Measurements from ENCODE around the gene PDE2A. TPM values are rescaled to one million over a fixed set of nuclear protein-coding genes. Genes with fewer than 3 reads are reported as not detected.
A peak's percentile ranks its signal among the peaks of the same experiment; 100 is the strongest.

The PDE2A gene
- total RNA-seq, 1 donor from 2014 or later: 65.9 TPM

DNA sequence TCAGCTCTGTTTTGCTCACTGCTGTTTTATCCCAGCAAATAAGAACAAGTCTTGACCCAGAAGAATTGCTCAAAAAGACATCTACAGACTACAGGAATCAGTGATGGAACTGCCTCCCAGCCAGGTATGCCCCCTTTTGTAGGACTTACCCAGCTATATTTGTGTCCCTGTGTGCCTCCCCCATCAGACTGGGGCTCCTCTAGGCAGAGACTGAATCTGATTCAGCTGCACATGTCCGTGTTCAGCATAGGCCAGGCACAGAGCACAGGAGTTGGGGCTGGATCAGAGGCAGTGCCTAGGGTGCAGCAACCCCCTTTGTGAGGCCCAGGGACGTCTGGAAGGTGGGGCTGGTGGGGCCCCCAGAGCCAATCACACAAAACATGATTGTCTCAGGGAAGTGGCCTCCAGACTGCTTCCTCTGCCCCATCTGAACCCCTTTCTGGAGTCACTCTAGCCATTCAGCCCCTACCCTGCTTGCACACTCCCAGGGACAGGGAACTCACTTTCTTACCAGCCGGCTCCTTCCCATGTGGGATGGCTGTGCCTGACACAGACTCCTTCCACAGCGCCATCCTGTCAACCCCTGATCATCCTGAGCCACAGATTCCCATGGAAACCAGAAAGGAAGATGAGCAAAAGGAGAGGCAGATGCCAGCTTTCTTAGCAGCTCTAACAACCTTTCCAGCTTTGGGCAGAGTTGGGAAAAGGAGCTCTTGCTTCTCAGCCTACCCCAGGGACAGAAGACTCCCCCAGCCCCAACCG, 24.8 kb downstream of the PDE2A start:
- Mint-ChIP-seq H3K4me1 (ENCODE audit: unreplicated experiment) (peaks cover 5% of the 10 kb centered on the region), H3K9me3 (ENCODE audit: unreplicated experiment) (no peaks in the 10 kb centered on the region), H3K4me3 (ENCODE audit: unreplicated experiment) (no peak overlapping the region), H3K27me3 (ENCODE audit: unreplicated experiment) (peaks cover 27% of the 10 kb centered on the region), H3K27ac (ENCODE audit: unreplicated experiment) (no peak overlapping the region), H3K36me3 (ENCODE audit: low read depth, unreplicated experiment) (no peaks in the 10 kb centered on the region)
- TF ChIP-seq, protein P1, sequence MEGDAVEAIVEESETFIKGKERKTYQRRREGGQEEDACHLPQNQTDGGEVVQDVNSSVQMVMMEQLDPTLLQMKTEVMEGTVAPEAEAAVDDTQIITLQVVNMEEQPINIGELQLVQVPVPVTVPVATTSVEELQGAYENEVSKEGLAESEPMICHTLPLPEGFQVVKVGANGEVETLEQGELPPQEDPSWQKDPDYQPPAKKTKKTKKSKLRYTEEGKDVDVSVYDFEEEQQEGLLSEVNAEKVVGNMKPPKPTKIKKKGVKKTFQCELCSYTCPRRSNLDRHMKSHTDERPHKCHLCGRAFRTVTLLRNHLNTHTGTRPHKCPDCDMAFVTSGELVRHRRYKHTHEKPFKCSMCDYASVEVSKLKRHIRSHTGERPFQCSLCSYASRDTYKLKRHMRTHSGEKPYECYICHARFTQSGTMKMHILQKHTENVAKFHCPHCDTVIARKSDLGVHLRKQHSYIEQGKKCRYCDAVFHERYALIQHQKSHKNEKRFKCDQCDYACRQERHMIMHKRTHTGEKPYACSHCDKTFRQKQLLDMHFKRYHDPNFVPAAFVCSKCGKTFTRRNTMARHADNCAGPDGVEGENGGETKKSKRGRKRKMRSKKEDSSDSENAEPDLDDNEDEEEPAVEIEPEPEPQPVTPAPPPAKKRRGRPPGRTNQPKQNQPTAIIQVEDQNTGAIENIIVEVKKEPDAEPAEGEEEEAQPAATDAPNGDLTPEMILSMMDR (IDR thresholded peaks at IDR 0.05; ENCODE audit: unreplicated experiment): no peak
- no peak for DNase-seq (ENCODE audit: low spot score)

DNA sequence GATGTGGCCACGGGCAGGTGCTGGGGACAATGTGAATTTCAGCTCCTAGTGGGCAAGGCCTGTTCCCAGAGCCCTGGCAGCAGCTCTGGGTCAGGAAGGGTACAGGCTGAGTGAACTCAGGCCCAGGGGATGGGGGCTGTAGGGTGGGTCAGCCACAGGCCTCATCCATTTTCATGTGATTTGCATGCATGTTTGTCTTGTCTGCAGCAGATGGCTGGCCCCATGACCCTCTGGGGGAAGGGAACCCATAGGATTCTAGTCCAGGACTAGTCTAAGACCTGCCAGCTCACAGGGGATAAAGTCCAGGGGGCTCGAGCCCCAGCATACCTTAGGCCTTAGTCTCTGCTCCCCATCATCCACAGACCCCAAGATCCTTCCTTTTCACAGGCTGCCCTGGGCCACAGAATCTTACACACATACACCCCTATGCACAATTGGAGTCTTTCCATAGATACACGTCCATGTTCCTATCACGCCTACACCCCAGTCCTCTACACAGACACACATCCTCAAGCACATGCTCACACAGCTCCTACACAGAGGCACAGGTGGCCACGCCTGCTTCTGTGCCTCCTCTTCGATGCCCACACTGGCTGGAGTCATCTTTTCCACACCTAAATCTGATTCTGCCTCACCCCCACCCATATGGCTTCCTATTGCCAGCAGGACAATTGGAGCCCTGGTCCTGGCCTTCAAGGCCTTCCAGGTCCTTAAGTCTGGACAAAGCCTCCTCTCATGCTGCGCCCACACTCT, 25.7 kb downstream of the PDE2A start:
- no peaks in the 10 kb centered on the region for H3K36me3 Mint-ChIP-seq (ENCODE audit: low read depth, unreplicated experiment)
- H3K27ac Mint-ChIP-seq (ENCODE audit: unreplicated experiment): no peak overlapping the region
- H3K4me1 Mint-ChIP-seq (ENCODE audit: unreplicated experiment): peaks cover 10% of the 10 kb centered on the region
- H3K27me3 Mint-ChIP-seq (ENCODE audit: unreplicated experiment): peaks cover 26% of the 10 kb centered on the region
- no peak for DNase-seq (ENCODE audit: low spot score)
- TF ChIP-seq, protein P1 (IDR thresholded peaks at IDR 0.05; ENCODE audit: unreplicated experiment): no peak
- no peaks in the 10 kb centered on the region for H3K9me3 Mint-ChIP-seq (ENCODE audit: unreplicated experiment)
- H3K4me3 Mint-ChIP-seq (ENCODE audit: unreplicated experiment): no peak overlapping the region

GRCh38 chr11:72647882-72648281, 26.3 kb downstream of the PDE2A start:
- Mint-ChIP-seq H3K27ac (ENCODE audit: unreplicated experiment) (peak overlapping the region; percentile 53), H3K36me3 (ENCODE audit: low read depth, unreplicated experiment) (no peaks in the 10 kb centered on the region), H3K9me3 (ENCODE audit: unreplicated experiment) (no peaks in the 10 kb centered on the region), H3K27me3 (ENCODE audit: unreplicated experiment) (peaks cover 24% of the 10 kb centered on the region), H3K4me1 (ENCODE audit: unreplicated experiment) (peaks cover 4% of the 10 kb centered on the region), H3K4me3 (ENCODE audit: unreplicated experiment) (no peak overlapping the region)
- DNase-seq (ENCODE audit: low spot score): no peak
- TF ChIP-seq, protein P1 (IDR thresholded peaks at IDR 0.05; ENCODE audit: unreplicated experiment): no peak

DNA sequence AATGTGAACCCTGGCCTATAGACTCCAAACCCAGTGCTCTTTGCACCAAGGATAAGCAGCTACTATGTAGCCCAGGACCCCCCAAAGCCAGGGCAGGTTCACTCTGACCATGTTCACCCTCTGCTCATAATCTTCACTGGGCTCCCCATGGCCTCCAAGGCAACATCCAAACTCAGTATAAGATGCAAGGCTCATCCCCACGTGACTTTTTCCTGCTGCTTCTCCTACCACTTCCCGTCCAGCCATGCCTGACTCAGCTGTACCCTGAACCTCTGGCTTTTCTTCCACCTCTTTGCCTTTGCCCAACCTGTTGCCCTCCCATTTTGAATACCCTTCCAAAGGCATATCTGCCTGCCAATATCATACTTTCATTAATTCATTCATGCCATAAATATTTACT, 27.8 kb downstream of the PDE2A start:
- no peaks in the 10 kb centered on the region for H3K36me3 Mint-ChIP-seq (ENCODE audit: low read depth, unreplicated experiment)
- peaks cover 4% of the 10 kb centered on the region for H3K4me1 Mint-ChIP-seq (ENCODE audit: unreplicated experiment)
- H3K4me3 Mint-ChIP-seq (ENCODE audit: unreplicated experiment): no peak overlapping the region
- no peak overlapping the region for H3K27ac Mint-ChIP-seq (ENCODE audit: unreplicated experiment)
- DNase-seq (ENCODE audit: low spot score): no peak
- peaks cover 24% of the 10 kb centered on the region for H3K27me3 Mint-ChIP-seq (ENCODE audit: unreplicated experiment)
- TF ChIP-seq, protein P1 (IDR thresholded peaks at IDR 0.05; ENCODE audit: unreplicated experiment): no peak
- H3K9me3 Mint-ChIP-seq (ENCODE audit: unreplicated experiment): no peaks in the 10 kb centered on the region

- Mint-ChIP-seq H3K9me3 (ENCODE audit: unreplicated experiment) (no peaks in the 10 kb centered on the region), H3K4me1 (ENCODE audit: unreplicated experiment) (peaks cover 4% of the 10 kb centered on the region)
Measured at GRCh38 chr11:72646024-72646423, 28.2 kb downstream of the PDE2A start.

More at GRCh38 chr11:72646024-72646423, 28.2 kb downstream of the PDE2A start:
- TF ChIP-seq, protein P1 (IDR thresholded peaks at IDR 0.05; ENCODE audit: unreplicated experiment): no peak
- no peaks in the 10 kb centered on the region for H3K36me3 Mint-ChIP-seq (ENCODE audit: low read depth, unreplicated experiment)
- H3K27ac Mint-ChIP-seq (ENCODE audit: unreplicated experiment): no peak overlapping the region
- H3K27me3 Mint-ChIP-seq (ENCODE audit: unreplicated experiment): peaks cover 24% of the 10 kb centered on the region
- no peak for DNase-seq (ENCODE audit: low spot score)
- no peak overlapping the region for H3K4me3 Mint-ChIP-seq (ENCODE audit: unreplicated experiment)
